ENCODE measurements around the gene BANK1.

The BANK1 gene

GRCh38 chr4:101993842-101994775 is 203.6 kb downstream of the BANK1 start:
- H3K27me3 Mint-ChIP-seq, result no peaks in the 10 kb centered on the region
- ATAC-seq (ENCODE audit: low read depth) (peak; percentile 35), DNase-seq (ENCODE audit: low spot score in 2 of 2) (no peak)
- peaks cover 55% of the 10 kb centered on the region for H3K36me3 Mint-ChIP-seq
- peak overlapping the region; percentile 83 for H3K27ac Mint-ChIP-seq
- no peak overlapping the region for H3K4me3 Mint-ChIP-seq
- peaks cover 2% of the 10 kb centered on the region for H3K9me3 Mint-ChIP-seq
- peaks cover 74% of the 10 kb centered on the region for H3K4me1 Mint-ChIP-seq

DNA sequence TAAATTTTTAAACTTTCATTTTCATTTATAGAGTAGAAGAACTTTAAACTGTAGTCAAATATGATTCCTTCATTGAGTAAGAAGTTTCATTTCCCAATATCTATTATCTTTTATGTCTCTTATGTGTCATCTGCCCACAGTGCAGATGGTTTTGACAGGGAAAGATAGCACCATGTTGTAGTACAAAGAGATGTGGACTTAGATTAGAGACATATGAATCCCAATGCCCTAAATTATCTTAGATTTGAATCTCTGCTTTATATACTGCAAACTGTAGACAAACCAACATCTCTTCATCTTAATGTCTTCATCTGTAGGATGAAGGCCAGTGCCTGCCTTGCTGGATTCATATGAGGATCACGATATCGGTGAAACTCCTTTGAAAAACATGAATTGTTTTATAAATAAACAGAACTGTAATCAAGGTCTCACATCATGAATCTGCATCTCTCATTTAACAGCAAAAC is 217.5 kb downstream of the BANK1 start:
- no peak for DNase-seq (ENCODE audit: low spot score in 2 of 2)
- Mint-ChIP-seq H3K9me3 (no peaks in the 10 kb centered on the region), H3K27ac (peak overlapping the region; percentile 74), H3K27me3 (no peaks in the 10 kb centered on the region), H3K36me3 (peaks cover 25% of the 10 kb centered on the region), H3K4me3 (no peak overlapping the region), H3K4me1 (peaks cover 16% of the 10 kb centered on the region)
- ATAC-seq (ENCODE audit: low read depth), result peak; percentile 89

- H3K27ac Mint-ChIP-seq, result peak overlapping the region; percentile 74
- no peaks in the 10 kb centered on the region for H3K27me3 Mint-ChIP-seq
- H3K36me3 Mint-ChIP-seq, result peaks cover 23% of the 10 kb centered on the region
- peaks cover 11% of the 10 kb centered on the region for H3K4me1 Mint-ChIP-seq
- H3K4me3 Mint-ChIP-seq, result no peak overlapping the region
- DNase-seq (ENCODE audit: low spot score in 2 of 2) (no peak), ATAC-seq (ENCODE audit: low read depth) (no peak)
- no peaks in the 10 kb centered on the region for H3K9me3 Mint-ChIP-seq
Measured at GRCh38 chr4:102008711-102009110, 218.2 kb downstream of the BANK1 start.

GRCh38 chr4:102022343-102022742 is 231.8 kb downstream of the BANK1 start:
- H3K9me3 Mint-ChIP-seq, result no peaks in the 10 kb centered on the region
- DNase-seq (ENCODE audit: low spot score in 2 of 2) (no peak), ATAC-seq (ENCODE audit: low read depth) (no peak)
- no peak overlapping the region for H3K4me3 Mint-ChIP-seq
- H3K36me3 Mint-ChIP-seq, result peaks cover 26% of the 10 kb centered on the region
- peak overlapping the region; percentile 17 for H3K27ac Mint-ChIP-seq
- peaks cover 13% of the 10 kb centered on the region for H3K4me1 Mint-ChIP-seq
- H3K27me3 Mint-ChIP-seq, result no peaks in the 10 kb centered on the region

DNA sequence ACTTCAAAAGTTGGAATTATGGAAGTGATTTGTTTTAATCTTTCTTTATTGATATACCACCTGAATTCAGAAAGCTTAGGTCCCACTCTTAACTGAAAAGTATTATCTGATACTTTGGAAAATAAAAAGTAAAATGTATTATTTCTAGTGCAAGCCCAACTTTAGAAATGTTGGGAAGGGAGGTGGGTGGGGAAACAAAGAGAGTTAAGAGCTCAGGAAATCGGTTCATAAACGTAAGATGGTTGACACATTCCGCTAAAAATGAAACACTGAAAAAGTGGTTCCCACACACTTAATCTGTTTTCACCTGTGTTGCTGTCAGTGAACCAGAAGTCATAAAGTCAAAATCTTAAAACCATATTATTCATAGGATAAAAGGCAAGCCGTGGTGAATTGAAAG is 237.4 kb downstream of the BANK1 start:
- DNase-seq (ENCODE audit: low spot score in 2 of 2) (no peak), ATAC-seq (ENCODE audit: low read depth) (no peak)
- Mint-ChIP-seq H3K9me3 (peaks cover 3% of the 10 kb centered on the region), H3K36me3 (peaks cover 43% of the 10 kb centered on the region), H3K4me1 (peaks cover 7% of the 10 kb centered on the region), H3K4me3 (no peak overlapping the region), H3K27ac (no peak overlapping the region), H3K27me3 (no peaks in the 10 kb centered on the region)

DNA sequence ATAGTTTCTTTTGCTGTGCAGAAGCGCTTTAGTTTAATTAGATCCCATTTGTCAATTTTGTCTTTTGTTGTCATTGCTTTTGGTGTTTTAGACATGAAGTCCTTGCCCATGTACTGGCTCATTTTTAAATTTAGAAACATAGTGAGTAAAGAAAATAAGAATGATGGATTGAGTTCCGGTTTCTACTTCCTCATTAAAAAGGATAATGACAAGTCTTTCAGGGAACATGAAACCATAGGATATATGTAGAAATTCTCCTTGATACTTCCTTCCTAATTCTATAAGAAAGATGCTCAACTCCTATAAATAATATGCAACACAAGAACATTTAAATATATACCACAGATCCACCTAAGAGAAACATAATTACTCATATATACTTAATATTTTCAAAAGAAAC is 240.9 kb downstream of the BANK1 start:
- peaks cover 11% of the 10 kb centered on the region for H3K4me1 Mint-ChIP-seq
- H3K4me3 Mint-ChIP-seq, result no peak overlapping the region
- no peaks in the 10 kb centered on the region for H3K27me3 Mint-ChIP-seq
- H3K27ac Mint-ChIP-seq, result no peak overlapping the region
- peaks cover 45% of the 10 kb centered on the region for H3K36me3 Mint-ChIP-seq
- H3K9me3 Mint-ChIP-seq, result peaks cover 3% of the 10 kb centered on the region
- no peak for ATAC-seq (ENCODE audit: low read depth)
- no peak for DNase-seq (ENCODE audit: low spot score in 2 of 2)

GRCh38 chr4:102036016-102036415 is 245.5 kb downstream of the BANK1 start:
- no peak for DNase-seq (ENCODE audit: low spot score in 2 of 2)
- H3K4me1 Mint-ChIP-seq, result peaks cover 12% of the 10 kb centered on the region
- H3K36me3 Mint-ChIP-seq, result peaks cover 49% of the 10 kb centered on the region
- no peak overlapping the region for H3K4me3 Mint-ChIP-seq
- H3K27ac Mint-ChIP-seq, result peak overlapping the region; percentile 86
- no peak for ATAC-seq (ENCODE audit: low read depth)
- H3K27me3 Mint-ChIP-seq, result no peaks in the 10 kb centered on the region
- no peaks in the 10 kb centered on the region for H3K9me3 Mint-ChIP-seq

DNA sequence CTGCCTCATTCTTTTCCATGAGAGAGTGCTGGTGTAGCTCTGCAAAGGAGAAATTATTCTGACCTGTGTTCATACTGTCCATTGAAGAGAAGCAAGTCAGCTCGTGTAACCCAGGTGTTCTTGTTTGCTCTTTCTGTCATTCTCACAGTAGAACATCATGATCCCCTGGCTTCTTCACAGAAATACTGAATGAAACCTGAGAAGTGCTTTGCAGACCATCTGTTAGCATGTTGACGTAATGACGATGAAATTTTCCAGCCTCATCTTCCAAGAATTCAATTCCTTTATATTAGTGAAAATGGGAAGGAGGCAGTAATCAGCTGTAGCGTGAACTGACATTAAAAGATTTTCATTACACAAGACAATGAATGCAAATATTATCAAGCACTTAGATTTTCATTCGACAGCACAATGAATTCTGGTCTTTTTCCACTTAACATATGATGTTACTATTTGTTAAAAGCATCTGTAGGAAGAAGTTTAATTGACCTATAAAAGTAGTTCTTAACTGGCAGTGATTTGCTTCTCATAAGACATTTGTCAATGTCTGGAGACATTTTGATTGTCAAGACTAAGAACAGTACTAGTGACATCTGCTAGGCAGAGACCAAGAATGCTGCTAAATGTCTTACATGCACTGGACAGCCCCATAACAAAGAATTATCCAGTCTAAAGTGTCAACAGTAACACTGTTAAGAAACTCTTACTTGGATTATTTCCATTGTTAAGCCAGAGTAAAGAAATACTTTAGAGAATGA is 246.3 kb downstream of the BANK1 start:
- Mint-ChIP-seq H3K4me1 (peaks cover 12% of the 10 kb centered on the region), H3K4me3 (no peak overlapping the region), H3K27me3 (no peaks in the 10 kb centered on the region), H3K36me3 (peaks cover 49% of the 10 kb centered on the region), H3K27ac (peak overlapping the region; percentile 86), H3K9me3 (no peaks in the 10 kb centered on the region)
- DNase-seq (ENCODE audit: low spot score in 2 of 2) (no peak), ATAC-seq (ENCODE audit: low read depth) (no peak)

GRCh38 chr4:102037566-102037965 is 247.0 kb downstream of the BANK1 start:
- DNase-seq (ENCODE audit: low spot score in 2 of 2) (no peak), ATAC-seq (ENCODE audit: low read depth) (peak; percentile 34)
- Mint-ChIP-seq H3K36me3 (peaks cover 46% of the 10 kb centered on the region), H3K4me1 (peaks cover 12% of the 10 kb centered on the region), H3K9me3 (no peaks in the 10 kb centered on the region), H3K27ac (peak overlapping the region; percentile 86), H3K4me3 (no peak overlapping the region), H3K27me3 (no peaks in the 10 kb centered on the region)

GRCh38 chr4:102042871-102043802 is 252.6 kb downstream of the BANK1 start:
- no peak for DNase-seq (ENCODE audit: low spot score in 2 of 2)
- H3K36me3 Mint-ChIP-seq, result peaks cover 43% of the 10 kb centered on the region
- H3K4me3 Mint-ChIP-seq, result no peak overlapping the region
- no peaks in the 10 kb centered on the region for H3K27me3 Mint-ChIP-seq
- H3K9me3 Mint-ChIP-seq, result no peaks in the 10 kb centered on the region
- H3K4me1 Mint-ChIP-seq, result peaks cover 3% of the 10 kb centered on the region
- ATAC-seq (ENCODE audit: low read depth), result no peak
- peak overlapping the region; percentile 55 for H3K27ac Mint-ChIP-seq

DNA sequence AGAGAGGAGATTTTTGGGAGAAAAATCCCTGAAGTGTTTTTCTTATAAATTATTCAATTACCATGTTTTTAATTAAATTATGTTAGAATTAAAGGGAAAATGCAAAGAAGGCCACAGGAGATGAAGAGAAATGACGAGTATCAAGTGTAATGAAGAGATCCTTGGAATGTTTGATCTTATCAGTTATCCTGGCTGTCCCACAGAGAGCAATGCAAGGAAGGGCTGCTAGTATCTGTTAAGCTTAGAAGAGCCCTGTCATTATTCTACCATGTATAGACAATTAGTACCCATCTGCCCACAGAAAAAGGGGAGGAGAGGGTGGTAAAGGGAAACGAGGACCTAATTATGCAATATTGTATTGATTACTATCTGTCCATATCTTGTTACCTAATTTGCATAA is 257.1 kb downstream of the BANK1 start:
- no peak overlapping the region for H3K4me3 Mint-ChIP-seq
- H3K4me1 Mint-ChIP-seq, result peaks cover 4% of the 10 kb centered on the region
- no peaks in the 10 kb centered on the region for H3K27me3 Mint-ChIP-seq
- H3K9me3 Mint-ChIP-seq, result no peaks in the 10 kb centered on the region
- H3K36me3 Mint-ChIP-seq, result peaks cover 42% of the 10 kb centered on the region
- H3K27ac Mint-ChIP-seq, result peak overlapping the region; percentile 55
- ATAC-seq (ENCODE audit: low read depth), result no peak
- no peak for DNase-seq (ENCODE audit: low spot score in 2 of 2)

GRCh38 chr4:102055805-102056204 is 265.3 kb downstream of the BANK1 start:
- H3K9me3 Mint-ChIP-seq, result no peaks in the 10 kb centered on the region
- peaks cover 43% of the 10 kb centered on the region for H3K36me3 Mint-ChIP-seq
- H3K27me3 Mint-ChIP-seq, result no peaks in the 10 kb centered on the region
- DNase-seq (ENCODE audit: low spot score in 2 of 2) (no peak), ATAC-seq (ENCODE audit: low read depth) (no peak)
- no peak overlapping the region for H3K27ac Mint-ChIP-seq
- peaks cover 10% of the 10 kb centered on the region for H3K4me1 Mint-ChIP-seq
- no peak overlapping the region for H3K4me3 Mint-ChIP-seq

GRCh38 chr4:102057122-102057521 is 266.6 kb downstream of the BANK1 start:
- Mint-ChIP-seq H3K4me1 (peaks cover 10% of the 10 kb centered on the region), H3K9me3 (no peaks in the 10 kb centered on the region), H3K27me3 (no peaks in the 10 kb centered on the region), H3K36me3 (peaks cover 40% of the 10 kb centered on the region), H3K27ac (peak overlapping the region; percentile 84), H3K4me3 (no peak overlapping the region)
- DNase-seq (ENCODE audit: low spot score in 2 of 2) (no peak), ATAC-seq (ENCODE audit: low read depth) (no peak)

Measured in memory B cell (primary cell).